ENCODE data around the gene EIF1. TPM values are rescaled to one million over a fixed set of nuclear protein-coding genes. Genes with fewer than 3 reads are reported as not detected.
A peak's percentile ranks its signal among the peaks of the same experiment; 100 is the strongest.
"Not testable (repeated sequence)": the region's sequence is repeated elsewhere in the genome, so short reads cannot be mapped to it uniquely, and the experiment has no call there.

The EIF1 gene
- 617 and 620 TPM in 2 replicates for total RNA-seq
- long read RNA-seq, transcript EIF1-203 (4 exons, 2,330 nt), result major isoform, 118 of 147 reads
- long read RNA-seq, partial matches to known transcripts, result 15 of 147 reads
- long read RNA-seq, other reads (novel, unspliced or antisense), result 7 of 147 reads

- Mint-ChIP-seq H3K27me3 (ENCODE audit: low read depth) (peaks cover 14% of the 10 kb centered on the region), H3K9me3 (no peaks in the 10 kb centered on the region), H3K4me1 (peaks cover 27% of the 10 kb centered on the region), H3K36me3 (ENCODE audit: low read depth) (peaks cover 29% of the 10 kb centered on the region), H3K4me3 (peak within 1 kb of the TSS; percentile 99), H3K27ac (ENCODE audit: unreplicated experiment) (peak within 1 kb of the TSS; percentile 100)
- DNase-seq (ENCODE audit: low read depth, low spot score), result peak; percentile 100
- no peak for TF ChIP-seq CTCF (conservative IDR thresholded peaks at IDR 0.05)
These were observed at the start of gene EIF1 for GRCh38 chr17:41688641-41689496. TSS of gene EIF1 (plus strand) at chr17:41688885. CDS start at chr17:41689039, 154 bp downstream.

GRCh38 chr17:41638941-41639340, 49.7 kb upstream of the EIF1 start:
- H3K27ac Mint-ChIP-seq (ENCODE audit: unreplicated experiment), result no peak overlapping the region
- no peaks in the 10 kb centered on the region for H3K36me3 Mint-ChIP-seq (ENCODE audit: low read depth)
- no peaks in the 10 kb centered on the region for H3K9me3 Mint-ChIP-seq
- H3K4me3 Mint-ChIP-seq, result no peak overlapping the region
- peaks cover 9% of the 10 kb centered on the region for H3K4me1 Mint-ChIP-seq
- TF ChIP-seq CTCF (conservative IDR thresholded peaks at IDR 0.05), result no peak
- DNase-seq (ENCODE audit: low read depth, low spot score), result no peak
- H3K27me3 Mint-ChIP-seq (ENCODE audit: low read depth), result no peaks in the 10 kb centered on the region

- Mint-ChIP-seq H3K4me3 (no peak overlapping the region), H3K27ac (ENCODE audit: unreplicated experiment) (no peak overlapping the region), H3K36me3 (ENCODE audit: low read depth) (no peaks in the 10 kb centered on the region), H3K27me3 (ENCODE audit: low read depth) (no peaks in the 10 kb centered on the region), H3K4me1 (peaks cover 8% of the 10 kb centered on the region), H3K9me3 (no peaks in the 10 kb centered on the region)
- no peak for TF ChIP-seq CTCF (conservative IDR thresholded peaks at IDR 0.05)
- DNase-seq (ENCODE audit: low read depth, low spot score), result no peak
These were observed 48.9 kb upstream of the EIF1 start for GRCh38 chr17:41639492-41640473.

GRCh38 chr17:41640596-41640995, 48.1 kb upstream of the EIF1 start:
- H3K9me3 Mint-ChIP-seq; H3K4me3 Mint-ChIP-seq; H3K27me3 Mint-ChIP-seq (ENCODE audit: low read depth): not testable (repeated sequence)

GRCh38 chr17:41642252-41643156, 46.2 kb upstream of the EIF1 start:
- Mint-ChIP-seq H3K9me3 (no peaks in the 10 kb centered on the region), H3K27ac (ENCODE audit: unreplicated experiment) (no peak overlapping the region)

More at GRCh38 chr17:41640596-41640995, 48.1 kb upstream of the EIF1 start:
- not testable (repeated sequence) for H3K27ac Mint-ChIP-seq (ENCODE audit: unreplicated experiment); H3K36me3 Mint-ChIP-seq (ENCODE audit: low read depth); DNase-seq (ENCODE audit: low read depth, low spot score); H3K4me1 Mint-ChIP-seq

More at GRCh38 chr17:41642252-41643156, 46.2 kb upstream of the EIF1 start:
- Mint-ChIP-seq H3K27me3 (ENCODE audit: low read depth) (no peaks in the 10 kb centered on the region), H3K4me1 (peaks cover 6% of the 10 kb centered on the region), H3K36me3 (ENCODE audit: low read depth) (no peaks in the 10 kb centered on the region), H3K4me3 (no peak overlapping the region)
- TF ChIP-seq CTCF (conservative IDR thresholded peaks at IDR 0.05), result no peak
- DNase-seq (ENCODE audit: low read depth, low spot score), result no peak
